Loucy (cell line): ENCODE measurements around the gene MBNL3.

Experiments
- H2AFZ ChIP-seq: fragments of 200-600 bp; sonication (generic); 2 replicates; pipeline ENCODE4 v1.6.0; 2016; ENCODE audit warnings: antibody characterized with exemption, mild to moderate bottlenecking, low read length, moderate library complexity
- H3F3A ChIP-seq: fragments of 200-600 bp; 2 replicates; pipeline ENCODE4 v1.6.0; 2016; ENCODE audit warnings: antibody characterized with exemption, low read depth, mild to moderate bottlenecking
- H3K27me3 ChIP-seq: fragments of 200-600 bp; sonication (generic); 2 replicates; pipeline ENCODE4 v1.6.1; 2014; ENCODE audit warnings: low read length, mild to moderate bottlenecking; ENCODE audit not compliant: insufficient read depth, poor library complexity, severe bottlenecking
- H3K36me3 ChIP-seq: fragments of 200-600 bp; sonication (generic); 2 replicates; pipeline ENCODE4 v1.6.1; 2016; ENCODE audit warnings: low read length; ENCODE audit not compliant: insufficient read depth
- H3K4me1 ChIP-seq: fragments of 200-600 bp; sonication (generic); 2 replicates; pipeline ENCODE4 v1.5.1; 2014; ENCODE audit warnings: low read length, mild to moderate bottlenecking; ENCODE audit not compliant: insufficient read depth, poor library complexity, severe bottlenecking
- H3K4me2 ChIP-seq: fragments of 200-600 bp; sonication (generic); 2 replicates; pipeline ENCODE4 v1.6.0; 2014; ENCODE audit warnings: antibody characterized with exemption, low read length, low read depth, mild to moderate bottlenecking; ENCODE audit not compliant: poor library complexity, severe bottlenecking
- H3K4me3 ChIP-seq: fragments of 200-600 bp; sonication (generic); 2 replicates; pipeline ENCODE4 v1.5.1; 2014; ENCODE audit warnings: low read length, mild to moderate bottlenecking, mixed read lengths; ENCODE audit not compliant: poor library complexity, severe bottlenecking
- H3K79me2 ChIP-seq: fragments of 200-600 bp; sonication (generic); 2 replicates; pipeline ENCODE4 v1.6.1; 2014; ENCODE audit warnings: low read length; ENCODE audit not compliant: insufficient read depth
- H3K9ac ChIP-seq: fragments of 200-600 bp; sonication (generic); 2 replicates; pipeline ENCODE4 v1.6.0; 2014; ENCODE audit warnings: mild to moderate bottlenecking, low read depth, low read length, moderate library complexity; ENCODE audit not compliant: poor library complexity, severe bottlenecking
- H3K9me2 ChIP-seq: fragments of 200-600 bp; sonication (generic); replicated peaks from 2 replicates; pipeline ENCODE4 v1.6.1; 2016; ENCODE audit warnings: low read depth, low read length, mixed read lengths
- H3K9me3 ChIP-seq: fragments of 200-600 bp; sonication (generic); 2 replicates; pipeline ENCODE4 v1.6.1; 2014; ENCODE audit warnings: mild to moderate bottlenecking, antibody characterized with exemption, low read length, low read depth; ENCODE audit not compliant: insufficient read depth
- H4K20me1 ChIP-seq: fragments of 200-600 bp; sonication (generic); 2 replicates; pipeline ENCODE4 v1.6.0; 2014; ENCODE audit warnings: antibody characterized with exemption, low read length, mild to moderate bottlenecking; ENCODE audit not compliant: insufficient read depth, poor library complexity, severe bottlenecking
- CTCF ChIP-seq: fragments of 200-600 bp; sonication (generic); conservative IDR thresholded peaks from 2 replicates; pipeline ENCODE4 v1.5.1; 2014; ENCODE audit warnings: mild to moderate bottlenecking, antibody characterized with exemption, low read length
- EZH2phosphoT487 ChIP-seq: fragments of 200-600 bp; IDR thresholded peaks from 2 replicates; pipeline ENCODE4 v1.6.1; 2018; ENCODE audit warnings: antibody characterized with exemption, mild to moderate bottlenecking, moderate library complexity, borderline replicate concordance

Gene MBNL3

DNA sequence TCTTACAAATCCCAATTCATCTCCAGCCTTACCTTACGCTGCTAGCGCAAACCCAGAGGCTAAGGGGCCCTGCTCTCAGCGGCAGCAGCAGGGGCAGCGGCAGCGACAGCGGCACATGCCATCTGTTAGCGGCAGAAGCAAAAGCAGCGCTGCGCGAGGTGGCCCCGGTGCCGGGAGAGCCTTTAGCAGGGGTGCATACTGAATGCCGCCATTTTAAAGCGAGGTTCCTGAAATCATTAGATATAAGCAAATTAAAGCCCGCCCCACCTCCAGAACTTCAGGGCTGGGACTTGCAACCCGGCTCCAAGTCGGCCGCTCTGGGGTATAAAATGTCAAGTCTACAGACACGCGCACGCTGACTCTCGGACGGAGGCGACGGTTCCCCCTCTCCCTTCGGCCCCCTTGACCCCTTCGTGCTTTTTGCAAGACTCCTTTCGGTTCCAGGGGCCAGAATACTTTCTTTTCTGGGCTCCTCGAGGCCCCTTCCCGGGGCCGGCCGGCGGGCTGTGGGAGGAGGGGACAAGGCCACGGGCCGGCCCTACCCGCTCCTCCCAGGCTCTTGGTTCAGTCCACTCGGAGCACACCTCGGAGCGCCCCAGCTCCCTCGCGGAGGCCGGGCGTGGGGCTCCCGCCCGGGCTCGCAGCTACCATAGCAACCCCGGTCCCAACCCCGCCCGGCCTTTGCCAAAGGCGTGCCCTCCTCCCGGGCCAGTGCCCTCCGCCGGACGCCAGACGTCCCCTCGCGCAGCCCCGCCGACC, at the start of gene MBNL3:
Gene MBNL3 (minus strand): TSS at position 220 of the 759 bp plus-strand sequence. CDS start 49,427 bp downstream, outside the sequence.
- Histone ChIP-seq H3K4me1 (peaks cover 39% of the 10 kb centered on the region), H3K36me3 (no peaks in the 10 kb centered on the region), H3K9me2 (no peaks in the 10 kb centered on the region)

GRCh38 chrX:132533409-132533808, 44.6 kb upstream of the MBNL3 start:
- no peaks in the 10 kb centered on the region for H3K9me2 ChIP-seq
- H3K36me3 ChIP-seq = no peaks in the 10 kb centered on the region

More for the DNA sequence above, at the start of gene MBNL3:
- Histone ChIP-seq H3K9me3 (no peaks in the 10 kb centered on the region), H2AFZ (peak within 1 kb of the TSS; percentile 79), H4K20me1 (no peaks in the 10 kb centered on the region), H3K4me3 (peak within 1 kb of the TSS; percentile 84), H3K79me2 (peaks cover 44% of the 10 kb centered on the region), H3K9ac (peak within 1 kb of the TSS; percentile 96), H3F3A (no peaks in the 10 kb centered on the region), H3K27me3 (no peaks in the 10 kb centered on the region), H3K4me2 (peak within 1 kb of the TSS; percentile 94)
- TF ChIP-seq CTCF = no peak
- TF ChIP-seq EZH2phosphoT487 = no peak

GRCh38 chrX:132532913-132533312, 44.1 kb upstream of the MBNL3 start:
- Histone ChIP-seq H3K4me1 (no peaks in the 10 kb centered on the region), H3K9me3 (no peaks in the 10 kb centered on the region), H3K27me3 (no peaks in the 10 kb centered on the region), H3K4me3 (no peak overlapping the region), H3K9ac (no peak overlapping the region), H3K4me2 (no peak overlapping the region), H3K79me2 (no peaks in the 10 kb centered on the region), H4K20me1 (no peaks in the 10 kb centered on the region), H3F3A (no peaks in the 10 kb centered on the region), H3K36me3 (no peaks in the 10 kb centered on the region), H2AFZ (no peak overlapping the region), H3K9me2 (no peaks in the 10 kb centered on the region)
- no peak for TF ChIP-seq CTCF

More at GRCh38 chrX:132533409-132533808, 44.6 kb upstream of the MBNL3 start:
- Histone ChIP-seq H3K27me3 (no peaks in the 10 kb centered on the region), H4K20me1 (no peaks in the 10 kb centered on the region), H3K9ac (no peak overlapping the region), H2AFZ (no peak overlapping the region), H3K4me3 (no peak overlapping the region), H3K4me2 (no peak overlapping the region), H3K9me3 (no peaks in the 10 kb centered on the region), H3F3A (no peaks in the 10 kb centered on the region), H3K79me2 (no peaks in the 10 kb centered on the region), H3K4me1 (no peaks in the 10 kb centered on the region)
- TF ChIP-seq EZH2phosphoT487 (no peak), CTCF (no peak)
